ENCODE results near the gene EIF5A. TPM values are rescaled to one million over a fixed set of nuclear protein-coding genes. Genes with fewer than 3 reads are reported as not detected.

EIF5A gene
- total RNA-seq, 6 experiments from 2014 or later = 222 to 299 (median 238) TPM

GRCh38 chr17:7283471-7284216, 23.8 kb upstream of the EIF5A start:
- DNase-seq = no peak
- no peaks in the 10 kb centered on the region for H3K27me3 ChIP-seq
- WGBS (ENCODE audit: insufficient coverage, low coverage, low lambda C conversion rate, missing lambda C conversion rate) = 89% methylated on average over 8 of the region's 18 CpGs
- intact Hi-C loops (cut with DNase I) = no loop called here
- no peak overlapping the region for H3K4me3 ChIP-seq
- no peak overlapping the region for H3K27ac ChIP-seq
- no peak for ATAC-seq
- no peaks in the 10 kb centered on the region for H3K36me3 ChIP-seq
- no peaks in the 10 kb centered on the region for H3K9me3 ChIP-seq
- TF ChIP-seq POLR2A (IDR thresholded peaks at IDR 0.05) = no peak
- TF ChIP-seq CTCF (IDR thresholded peaks at IDR 0.05) = no peak
- H3K4me1 ChIP-seq = peaks cover 0 to 20% (median 2%) of the 10 kb centered on the region in 4 donors

GRCh38 chr17:7284911-7285310, 22.5 kb upstream of the EIF5A start:
- no peaks in the 10 kb centered on the region for H3K9me3 ChIP-seq
- ATAC-seq (no peak), DNase-seq (no peak)
- H3K27me3 ChIP-seq = no peaks in the 10 kb centered on the region
- no peak for TF ChIP-seq POLR2A (IDR thresholded peaks at IDR 0.05)
- TF ChIP-seq CTCF (IDR thresholded peaks at IDR 0.05) = no peak
- H3K4me3 ChIP-seq = no peak overlapping the region
- peaks cover 0 to 20% (median 2%) of the 10 kb centered on the region in 4 donors for H3K4me1 ChIP-seq
- no peak overlapping the region for H3K27ac ChIP-seq
- intact Hi-C loops (cut with DNase I) = no loop called here
- whole genome bisulfite sequencing (ENCODE audit: insufficient coverage, low coverage, low lambda C conversion rate, missing lambda C conversion rate) = 100% methylated on average over 2 of the region's 16 CpGs
- H3K36me3 ChIP-seq = no peaks in the 10 kb centered on the region

- H3K4me3 ChIP-seq = no peak overlapping the region
- H3K27ac ChIP-seq = no peak overlapping the region
- H3K4me1 ChIP-seq = peaks cover 0 to 16% (median 2%) of the 10 kb centered on the region in 4 donors
- DNase-seq = no peak
- no peak for ATAC-seq
- H3K36me3 ChIP-seq = no peaks in the 10 kb centered on the region
- TF ChIP-seq POLR2A (IDR thresholded peaks at IDR 0.05) = no peak
- no peak for TF ChIP-seq CTCF (IDR thresholded peaks at IDR 0.05)
- intact Hi-C loops (cut with DNase I) = no loop called here
- H3K9me3 ChIP-seq = no peaks in the 10 kb centered on the region
- WGBS (ENCODE audit: insufficient coverage, low coverage, low lambda C conversion rate, missing lambda C conversion rate) = 95% methylated on average over 9 of the region's 12 CpGs
- no peaks in the 10 kb centered on the region for H3K27me3 ChIP-seq
These were observed 21.7 kb upstream of the EIF5A start for GRCh38 chr17:7285679-7286078.

GRCh38 chr17:7289256-7290032, 18.0 kb upstream of the EIF5A start:
- no peaks in the 10 kb centered on the region for H3K36me3 ChIP-seq
- no peaks in the 10 kb centered on the region for H3K4me1 ChIP-seq
- intact Hi-C loops (cut with DNase I) = no loop called here
- H3K27ac ChIP-seq = no peak overlapping the region
- 47% methylated on average over 2 of the region's 18 CpGs for WGBS (ENCODE audit: insufficient coverage, low coverage, low lambda C conversion rate, missing lambda C conversion rate)
- no peak for TF ChIP-seq POLR2A (IDR thresholded peaks at IDR 0.05)
- no peak for TF ChIP-seq CTCF (IDR thresholded peaks at IDR 0.05)
- no peak for DNase-seq
- H3K27me3 ChIP-seq = no peaks in the 10 kb centered on the region
- no peak overlapping the region for H3K4me3 ChIP-seq
- ATAC-seq = no peak
- H3K9me3 ChIP-seq = no peaks in the 10 kb centered on the region
